GM21717 (cell line): ENCODE data around the gene TLR4.

Experiments
- ATAC-seq: cut with Tn5 transposase; IDR thresholded peaks from one replicate; pipeline ENCODE4 v1.9.1; 2021; ENCODE audit warnings: mild to moderate bottlenecking, moderate library complexity; ENCODE audit not compliant: unreplicated experiment

Gene TLR4

DNA sequence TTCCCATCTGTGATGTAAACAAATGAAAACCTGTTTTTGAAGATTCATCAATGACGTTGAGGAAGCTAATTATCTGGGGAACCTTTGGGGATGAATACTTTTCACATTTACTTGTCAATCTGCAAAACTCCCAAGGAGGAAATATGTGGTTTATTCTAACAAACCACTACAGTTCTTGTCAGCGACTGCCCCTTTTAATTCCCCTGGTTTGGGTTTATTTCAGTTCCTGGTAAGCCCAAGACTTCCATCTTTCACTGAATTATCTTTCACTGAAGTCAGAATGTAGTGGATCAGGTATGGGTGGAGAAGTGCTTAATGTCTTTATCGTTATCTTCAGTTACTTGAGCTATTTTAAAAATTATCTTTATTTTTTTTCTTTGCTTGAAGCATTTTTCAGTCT lies 40.2 kb downstream of the TLR4 start:
- ATAC-seq = no peak

DNA sequence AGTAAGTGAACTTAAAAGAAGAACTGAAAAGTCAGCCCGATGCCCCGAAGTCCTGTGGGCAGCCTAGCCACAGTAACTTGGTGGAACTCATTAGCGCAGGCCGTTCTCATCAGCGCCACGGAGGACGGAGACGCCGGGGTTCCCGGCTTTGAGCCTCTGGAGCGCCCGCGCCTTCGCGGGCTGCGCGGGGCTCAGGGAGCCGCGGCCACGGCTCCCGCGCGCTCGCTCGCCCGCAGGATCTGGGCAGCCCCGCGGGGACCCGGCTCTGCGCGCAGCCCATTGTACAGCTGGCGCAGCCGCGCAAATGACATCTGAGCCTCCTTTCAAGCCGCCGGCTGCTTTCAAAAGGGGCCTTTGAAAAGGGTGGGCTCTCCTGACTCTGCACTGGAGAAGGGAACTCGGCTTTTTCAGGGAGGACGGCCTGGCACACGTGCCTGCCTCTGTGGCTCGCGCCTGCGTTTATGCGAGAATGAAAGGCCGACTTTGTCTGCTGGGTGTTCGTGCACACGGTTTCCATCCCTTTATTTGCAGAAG lies 40.7 kb downstream of the TLR4 start:
- ATAC-seq = no peak

DNA sequence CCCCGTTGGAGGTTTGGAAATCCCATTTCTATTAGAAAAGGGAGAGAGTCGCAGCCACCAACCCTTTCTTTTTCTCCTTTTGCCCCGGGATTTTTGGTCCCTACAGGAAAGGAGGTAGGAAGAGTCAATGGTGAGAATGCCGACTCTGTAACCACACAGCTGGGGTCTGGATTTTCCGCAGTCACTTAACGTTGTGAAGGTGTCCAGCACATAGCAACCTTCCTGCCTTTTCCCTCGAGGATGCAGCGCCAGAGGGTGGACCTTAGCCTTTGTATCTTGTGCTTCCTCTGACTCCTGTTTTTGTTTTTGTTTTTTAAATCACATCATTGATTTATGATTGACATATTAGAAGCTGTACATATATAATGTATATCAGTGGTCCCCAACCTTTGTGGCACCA lies 41.4 kb downstream of the TLR4 start:
- no peak for ATAC-seq

DNA sequence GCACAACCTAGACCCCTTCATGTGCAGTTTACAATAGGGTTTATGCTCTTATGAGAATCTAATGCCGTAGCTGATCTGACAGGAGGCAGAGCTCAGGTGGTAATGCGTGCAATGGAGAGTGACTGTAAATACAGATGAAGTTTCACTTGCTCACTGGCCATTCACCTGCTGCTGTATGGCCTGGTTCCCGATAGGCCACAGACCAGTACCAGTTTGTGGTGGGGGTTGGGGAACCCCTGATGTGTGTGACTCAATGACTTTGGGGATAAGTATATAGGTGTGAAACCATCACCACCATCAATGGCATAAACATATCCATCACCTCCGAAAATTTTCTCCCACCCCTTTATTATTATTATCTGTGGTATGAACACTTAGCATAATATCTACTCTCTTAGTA lies 42.1 kb downstream of the TLR4 start:
- ATAC-seq = no peak

DNA sequence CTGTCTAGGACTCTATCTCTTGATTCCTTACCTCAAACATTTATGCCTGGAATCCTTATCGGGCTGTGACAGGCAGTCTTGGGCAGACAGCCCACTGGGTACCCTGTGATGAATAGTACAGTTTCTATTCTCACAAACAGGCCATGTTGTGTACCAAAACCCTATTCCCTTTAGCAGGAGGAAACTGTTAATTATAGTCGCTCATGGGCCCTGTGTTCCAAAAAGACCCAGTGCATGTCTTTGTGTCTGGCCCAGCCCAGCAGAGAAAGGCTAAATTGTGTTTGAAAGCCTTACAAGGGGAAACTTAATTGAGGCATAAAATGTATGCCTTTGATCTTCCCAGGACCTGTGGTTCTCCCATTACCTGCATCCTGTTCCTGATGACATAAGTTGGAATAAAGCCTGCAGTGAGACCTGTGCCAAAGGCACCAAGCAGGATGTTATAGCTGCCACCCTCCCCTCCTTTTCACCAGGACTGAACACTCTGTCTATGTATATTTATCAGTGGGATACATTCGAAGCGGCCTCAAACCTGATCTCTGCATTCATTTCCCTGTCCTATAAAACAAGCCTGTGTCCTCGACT lies 43.3 kb downstream of the TLR4 start:
- ATAC-seq = no peak

DNA sequence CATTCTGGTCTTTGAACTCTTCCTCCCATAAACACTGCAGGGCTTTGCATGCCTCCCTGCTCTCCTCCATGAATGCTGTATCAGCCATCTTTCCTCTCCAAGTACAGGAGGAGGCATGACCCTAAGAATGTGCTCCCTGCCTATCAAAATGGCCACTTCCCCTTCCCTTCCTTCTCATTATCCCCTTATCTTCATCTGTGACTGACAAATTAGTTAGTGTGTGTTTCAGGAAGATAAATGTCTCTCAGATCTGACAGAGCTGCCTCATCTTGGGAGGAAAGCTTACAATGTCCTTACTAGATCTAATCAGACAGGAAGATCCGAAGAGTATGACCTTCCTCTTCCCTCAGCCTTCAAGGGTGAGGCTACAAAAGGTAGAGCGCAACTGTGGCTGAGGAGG lies 46.2 kb downstream of the TLR4 start:
- ATAC-seq = no peak

DNA sequence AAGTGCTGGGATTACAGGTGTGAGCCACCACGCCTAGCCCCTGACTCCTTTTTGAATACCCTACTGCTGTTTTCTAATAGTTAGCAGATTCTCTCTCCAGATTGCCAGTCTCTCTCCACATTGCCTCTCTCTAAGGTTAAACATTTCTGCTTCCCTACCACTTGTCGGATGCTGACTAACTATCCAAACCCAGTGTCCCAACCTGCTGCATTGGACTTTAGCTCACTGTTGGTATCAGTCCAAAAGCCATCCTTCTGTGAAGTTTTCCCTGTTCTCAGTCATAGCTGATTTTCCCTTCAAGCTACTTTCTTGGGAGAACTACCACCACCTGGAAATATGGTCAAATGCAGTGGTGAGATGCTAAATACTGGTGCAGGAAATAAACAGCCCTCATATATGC lies 48.7 kb downstream of the TLR4 start:
- ATAC-seq = no peak

DNA sequence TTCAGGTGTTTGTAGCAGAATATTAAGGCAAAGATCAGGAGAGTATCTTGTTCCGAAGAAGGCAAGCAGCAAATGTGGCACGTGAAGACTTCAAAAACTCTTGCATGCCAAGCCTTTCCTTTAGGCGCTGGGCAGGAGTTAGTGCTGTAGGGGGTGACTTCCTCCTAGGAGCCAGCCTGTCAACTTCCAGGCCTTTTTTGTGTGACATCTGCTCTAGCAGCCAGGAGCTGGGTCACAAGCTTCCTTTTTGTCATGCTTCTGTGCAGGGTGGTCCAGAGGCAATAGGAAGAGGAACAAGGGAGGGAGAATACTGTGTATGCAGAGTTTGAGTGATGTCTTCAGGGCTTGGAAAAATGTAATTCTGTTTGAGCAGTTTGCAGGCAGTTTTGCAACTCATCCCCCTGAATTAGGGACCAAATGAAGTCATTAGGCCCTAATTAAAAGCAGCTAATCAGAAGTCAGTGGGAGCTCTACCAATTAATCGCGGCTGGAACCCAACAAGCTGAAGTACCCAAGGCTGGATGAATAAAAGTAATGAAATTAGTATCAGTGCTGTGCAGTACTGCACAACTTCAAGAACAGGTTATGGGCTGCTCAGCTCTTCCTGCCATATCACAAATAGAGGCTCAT lies 53.5 kb downstream of the TLR4 start:
- ATAC-seq = no peak

DNA sequence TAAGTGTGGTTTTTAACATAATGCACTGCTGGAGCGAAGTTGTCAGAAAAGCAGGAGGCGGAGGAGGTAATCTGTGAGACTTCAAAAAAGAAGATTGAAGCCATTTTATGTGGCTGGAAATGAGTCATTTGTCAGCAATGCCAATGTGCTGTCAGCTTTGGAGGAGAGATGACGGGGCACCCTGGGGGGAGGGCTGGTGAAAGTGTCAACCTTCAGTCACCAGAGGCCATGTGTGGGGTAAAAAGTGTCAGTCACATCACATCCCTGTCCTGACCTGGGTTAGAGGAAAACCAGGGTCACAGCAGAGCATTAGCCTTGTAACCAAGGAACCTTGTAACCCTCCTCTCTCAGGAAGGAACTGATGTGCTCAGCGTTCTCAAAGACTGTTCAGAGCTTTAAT lies 59.1 kb downstream of the TLR4 start:
- ATAC-seq = no peak

DNA sequence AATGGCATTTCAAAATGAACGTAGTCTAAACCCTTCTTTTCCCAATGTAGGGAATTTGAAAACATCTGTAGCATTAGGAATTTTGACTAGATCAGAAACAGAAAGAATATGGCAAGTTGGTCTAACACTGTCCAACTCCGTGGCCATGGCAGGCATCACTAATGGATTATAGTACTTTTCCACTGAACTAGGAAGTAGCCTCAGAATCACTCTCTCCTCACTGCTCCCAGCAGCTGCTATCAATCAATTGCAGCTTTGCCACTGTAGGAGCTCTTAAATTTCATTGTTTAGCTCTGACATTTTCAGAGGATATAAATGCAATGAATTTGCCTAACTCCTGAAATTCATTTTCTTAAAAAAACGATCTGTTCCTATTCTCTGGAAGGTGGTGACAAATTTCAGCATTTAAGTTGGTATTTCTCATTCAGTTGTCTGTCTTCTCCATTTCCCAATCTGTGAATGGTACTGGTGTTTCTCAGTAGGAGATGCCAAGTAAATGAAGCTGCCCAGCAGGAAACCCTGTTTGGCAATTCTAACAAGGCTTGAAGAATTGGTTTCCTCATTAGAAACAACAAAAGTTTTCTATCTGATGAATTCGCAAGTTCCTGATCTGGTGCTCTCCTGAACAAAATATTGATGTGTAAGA lies 64.7 kb downstream of the TLR4 start:
- ATAC-seq = no peak

DNA sequence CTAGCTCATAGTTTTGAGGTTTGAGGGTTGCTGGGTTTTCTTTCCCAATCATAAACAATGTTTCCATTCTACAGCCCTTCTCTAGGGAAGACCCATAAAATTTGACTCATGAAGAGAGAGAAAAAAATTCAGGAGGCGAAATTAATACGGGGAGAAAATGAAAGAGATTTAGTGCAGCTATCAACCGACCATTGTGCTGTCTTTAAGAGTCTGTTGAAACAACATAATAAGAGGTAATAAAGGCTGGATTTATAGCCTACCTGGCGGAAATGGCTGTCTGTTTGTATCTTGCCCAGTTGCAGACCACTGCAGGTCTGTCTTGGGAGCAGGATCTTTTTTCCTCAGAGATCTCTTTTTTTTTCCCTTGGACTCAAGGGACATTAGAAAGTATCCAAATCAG lies 66.9 kb downstream of the TLR4 start:
- no peak for ATAC-seq

DNA sequence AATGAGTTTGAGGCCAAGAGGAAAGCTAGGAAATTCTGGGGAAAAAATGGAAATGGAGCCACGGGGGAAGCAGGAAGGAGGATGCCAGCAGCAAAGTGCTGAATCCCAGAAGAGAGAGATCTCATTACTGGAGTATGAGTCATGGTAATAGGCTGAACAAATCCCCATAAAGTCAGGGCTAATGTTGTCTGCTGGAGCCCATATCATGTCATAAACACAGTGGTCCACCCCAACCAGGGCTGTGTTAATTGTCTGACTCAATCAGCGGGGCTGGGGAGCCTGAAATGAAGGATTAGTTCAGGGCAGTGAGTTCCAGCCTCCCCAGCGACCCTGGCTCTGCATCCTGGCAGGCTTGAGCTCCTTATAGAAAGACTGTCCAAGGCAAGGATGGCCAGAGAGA lies 68.8 kb downstream of the TLR4 start:
- no peak for ATAC-seq
